Measurements from ENCODE around the gene RBKS.
"Not testable (repeated sequence)": the region's sequence is repeated elsewhere in the genome, so short reads cannot be mapped to it uniquely, and the experiment has no call there.

Gene RBKS

DNA sequence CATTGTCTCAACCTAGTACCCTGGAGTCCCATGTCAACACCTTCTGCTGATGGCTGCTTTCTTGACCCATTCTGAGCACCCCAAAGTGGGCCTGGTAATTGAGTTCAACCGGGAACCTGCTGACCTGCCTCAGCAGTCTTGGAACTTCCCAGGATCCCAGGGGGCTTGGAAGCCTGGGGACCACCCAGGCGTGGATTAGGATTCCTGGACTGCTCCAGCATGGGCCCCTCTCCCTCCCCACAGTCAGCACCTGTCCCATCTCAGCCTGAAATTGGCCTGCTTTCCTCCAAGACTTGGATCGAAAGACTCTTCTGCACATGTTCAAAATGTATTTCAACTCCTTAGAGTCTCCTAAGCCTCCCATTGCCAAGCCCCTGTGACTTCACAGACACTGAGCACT lies 134.1 kb downstream of the RBKS start:
- DNase-seq = no peak

DNA sequence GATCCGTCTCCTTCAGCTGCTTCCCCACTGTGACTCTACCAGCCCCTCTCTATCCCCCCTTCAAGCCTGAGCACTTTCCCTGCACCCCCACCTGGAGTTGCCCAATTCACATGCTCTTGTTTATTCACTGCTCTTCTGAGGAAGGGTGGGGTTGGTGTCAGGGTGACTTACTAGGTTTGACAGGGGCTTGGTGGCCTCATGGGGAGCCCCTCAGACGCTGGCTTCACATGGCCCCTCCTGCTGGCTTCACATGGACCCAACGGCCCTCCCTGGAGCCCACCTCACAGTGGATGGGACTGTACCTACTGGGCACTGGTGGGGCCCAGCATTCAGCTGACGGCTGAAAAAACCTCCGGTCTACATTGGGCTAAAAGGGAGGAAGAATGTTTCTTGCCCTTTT lies 135.4 kb downstream of the RBKS start:
- DNase-seq = no peak

DNA sequence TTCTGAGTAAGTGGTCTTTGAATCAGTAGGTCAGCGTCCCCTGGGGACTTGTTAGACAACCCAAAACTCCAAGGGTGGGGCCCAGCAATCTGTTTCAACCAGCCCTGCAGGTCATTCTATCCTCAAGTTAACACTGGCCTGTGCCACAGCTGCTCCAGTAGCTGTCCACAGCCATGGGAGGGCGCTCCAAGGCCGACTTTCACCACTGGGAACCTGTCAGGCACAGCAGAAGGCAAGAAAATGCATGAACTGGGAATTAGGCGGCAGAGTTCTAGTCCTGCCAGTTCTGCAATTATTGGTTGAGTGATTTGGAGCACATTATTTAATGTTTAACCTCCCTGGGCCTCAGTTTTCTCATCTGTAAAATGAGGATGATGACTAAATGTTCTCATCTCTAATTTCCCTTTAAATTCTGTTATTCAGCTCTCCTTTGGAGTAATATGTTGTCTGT lies 136.0 kb downstream of the RBKS start:
- no peak for DNase-seq

DNA sequence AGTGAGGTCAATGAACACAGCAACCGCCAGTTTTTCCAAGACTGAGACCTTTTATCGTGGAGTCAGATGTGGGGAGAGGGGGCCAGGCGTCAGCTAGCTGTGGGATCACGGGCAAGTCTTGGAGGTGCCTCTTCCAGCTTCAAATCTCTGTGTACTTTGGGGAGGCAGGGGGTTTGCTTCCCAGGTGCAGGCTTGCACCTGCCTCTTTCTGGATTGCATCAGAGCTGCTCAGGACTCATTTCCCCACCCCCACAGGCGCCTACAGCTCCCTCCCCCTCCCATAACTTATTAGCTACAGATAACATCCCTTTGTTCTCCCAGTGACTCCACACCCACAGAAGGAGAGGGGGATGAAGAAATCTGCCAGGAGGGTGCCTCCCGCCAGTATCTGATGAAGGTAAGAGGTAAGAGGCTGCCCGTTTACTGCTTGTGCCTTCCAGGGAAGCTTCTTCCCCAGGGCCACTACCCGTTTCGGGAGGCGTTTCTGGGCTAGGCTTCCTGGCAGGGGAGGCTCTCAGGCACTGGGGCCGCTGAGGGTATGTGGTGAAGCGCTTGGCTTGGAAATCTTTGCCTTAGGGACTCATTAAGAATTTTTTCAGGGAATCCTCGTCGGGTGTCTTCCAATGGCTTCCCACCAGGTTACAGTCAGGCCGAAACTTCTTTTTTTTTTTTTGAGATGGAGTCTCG lies 137.5 kb downstream of the RBKS start:
- DNase-seq = no peak

DNA sequence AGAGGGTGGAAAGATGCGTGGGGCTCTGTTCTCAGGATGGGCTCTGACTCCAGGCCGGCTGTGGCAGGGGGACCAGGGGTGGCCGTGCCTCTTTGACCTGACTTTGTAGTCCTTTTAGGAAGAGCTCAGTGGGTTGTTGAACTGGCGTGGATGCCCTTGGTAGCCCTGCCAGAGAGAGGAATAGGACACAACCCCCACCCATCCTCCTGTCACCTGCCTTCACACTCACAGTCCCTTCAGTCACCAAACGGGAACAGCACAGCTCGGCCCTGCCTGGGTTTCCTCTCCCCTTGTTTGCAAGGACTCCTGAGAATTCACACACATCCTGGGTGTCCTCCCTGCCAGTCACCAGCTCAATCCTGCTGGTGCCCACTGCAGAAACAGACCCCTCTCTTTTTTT lies 138.8 kb downstream of the RBKS start:
- DNase-seq = no peak

DNA sequence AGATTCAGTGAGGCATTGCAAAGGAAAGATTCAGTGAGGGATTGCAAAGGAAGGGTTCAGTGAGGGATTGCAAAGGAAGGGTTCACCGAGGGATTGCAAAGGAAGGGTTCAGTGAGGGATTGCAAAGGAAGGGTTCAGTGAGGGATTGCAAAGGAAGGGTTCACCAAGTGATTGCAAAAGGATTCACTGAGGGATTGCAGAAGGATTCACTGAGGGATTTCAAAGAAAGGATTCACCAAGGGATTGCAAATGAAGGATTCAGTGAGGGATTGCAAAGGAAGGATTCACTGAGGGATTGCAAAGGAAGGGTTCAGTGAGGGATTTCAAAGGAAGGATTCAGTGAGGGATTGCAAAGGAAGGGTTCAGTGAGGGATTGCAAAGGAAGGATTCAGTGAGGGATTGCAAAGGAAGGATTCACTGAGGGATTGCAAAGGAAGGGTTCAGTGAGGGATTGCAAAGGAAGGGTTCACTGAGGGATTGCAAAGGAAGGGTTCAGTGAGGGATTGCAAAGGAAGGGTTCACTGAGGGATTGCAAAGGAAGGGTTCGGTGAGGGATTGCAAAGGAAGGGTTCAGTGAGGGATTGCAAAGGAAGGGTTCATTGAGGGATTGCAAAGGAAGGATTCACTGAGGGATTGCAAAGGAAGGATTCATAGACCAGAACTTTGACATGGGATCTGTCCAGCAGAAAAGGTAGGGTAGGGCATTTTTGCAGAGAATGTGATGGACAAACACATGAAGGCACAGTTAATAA lies 141.2 kb downstream of the RBKS start:
- DNase-seq = not testable (repeated sequence)

DNA sequence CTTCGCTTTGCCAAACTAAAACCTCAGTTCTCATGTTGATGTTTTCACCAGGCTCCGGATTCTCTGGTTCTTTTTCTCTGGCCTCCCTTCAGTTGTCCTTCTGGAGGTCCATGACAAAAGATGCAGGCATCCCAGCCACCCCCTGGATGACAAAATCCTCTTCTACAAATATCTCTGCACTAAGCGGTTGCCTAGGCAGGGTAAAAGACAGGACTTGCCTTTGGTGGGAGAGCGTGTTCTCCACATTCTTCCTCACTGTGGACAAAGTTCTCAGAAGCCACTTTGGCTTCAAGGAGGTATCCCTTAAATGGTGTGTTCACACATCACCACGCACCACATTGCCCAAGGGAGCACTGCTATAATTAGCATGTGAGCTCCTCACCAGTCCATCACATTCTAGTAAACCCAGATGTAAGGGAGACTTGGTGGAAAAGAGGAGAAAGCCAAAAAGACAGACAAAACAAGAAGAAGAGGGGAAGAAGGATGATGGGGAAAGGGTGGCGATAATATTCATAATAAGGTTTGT lies 142.3 kb downstream of the RBKS start:
- DNase-seq = no peak

DNA sequence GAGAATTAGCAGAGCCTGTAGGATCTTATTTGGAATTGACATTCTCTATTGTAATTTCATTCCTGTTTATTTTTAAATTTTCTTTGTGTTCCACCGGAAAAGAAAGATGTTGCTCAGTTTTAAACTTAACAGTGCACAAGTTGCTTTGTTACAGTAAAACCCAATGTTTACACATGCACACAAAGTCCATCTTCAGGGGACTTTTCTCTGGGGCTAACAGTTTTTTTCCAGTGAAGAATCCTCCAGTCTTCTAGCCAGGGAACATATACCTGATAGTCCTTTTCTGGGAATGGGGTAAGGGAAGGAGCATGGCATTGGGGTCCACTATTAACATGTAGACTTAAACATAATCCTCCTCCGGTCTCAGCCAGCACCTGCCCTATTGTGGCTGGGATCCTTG lies 143.9 kb downstream of the RBKS start:
- DNase-seq = no peak

DNA sequence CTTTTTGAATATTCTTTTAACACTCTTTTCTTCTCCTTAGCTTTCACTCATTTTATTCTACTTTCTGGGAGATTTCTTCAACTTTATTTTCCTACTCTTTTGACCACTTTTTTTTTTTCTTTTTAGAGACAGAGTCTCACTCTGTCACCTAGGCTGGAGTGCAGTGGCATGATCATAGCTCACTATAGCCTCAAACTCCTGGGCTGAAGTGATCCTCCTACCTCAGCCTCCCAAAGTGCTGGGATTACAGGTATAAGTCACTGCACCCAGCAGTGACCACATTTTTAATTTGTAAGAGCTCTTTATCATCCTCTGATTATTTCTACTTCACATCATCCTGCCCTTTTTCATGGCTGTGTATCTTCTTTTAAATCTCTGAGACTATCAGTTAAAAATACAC lies 144.7 kb downstream of the RBKS start:
- DNase-seq = not testable (repeated sequence)

DNA sequence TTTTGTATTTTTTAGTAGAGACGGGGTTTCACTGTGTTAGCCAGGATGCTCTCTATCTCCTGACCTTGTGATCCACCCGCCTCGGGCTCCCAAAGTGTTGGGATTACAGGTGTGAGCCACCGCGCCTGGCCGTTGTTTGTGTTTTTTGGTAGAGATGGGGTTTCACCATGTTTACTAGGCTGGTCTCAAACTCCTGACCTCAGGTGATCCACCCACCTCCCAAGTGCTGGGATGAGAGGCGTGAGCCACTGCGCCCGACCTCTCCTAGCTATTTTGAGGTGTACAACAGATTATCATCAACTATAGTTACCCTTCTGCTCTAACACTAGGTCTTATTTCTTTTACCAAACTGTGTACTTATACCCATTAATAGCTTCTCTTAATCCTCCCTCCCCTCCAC lies 147.6 kb downstream of the RBKS start:
- no peak for DNase-seq

DNA sequence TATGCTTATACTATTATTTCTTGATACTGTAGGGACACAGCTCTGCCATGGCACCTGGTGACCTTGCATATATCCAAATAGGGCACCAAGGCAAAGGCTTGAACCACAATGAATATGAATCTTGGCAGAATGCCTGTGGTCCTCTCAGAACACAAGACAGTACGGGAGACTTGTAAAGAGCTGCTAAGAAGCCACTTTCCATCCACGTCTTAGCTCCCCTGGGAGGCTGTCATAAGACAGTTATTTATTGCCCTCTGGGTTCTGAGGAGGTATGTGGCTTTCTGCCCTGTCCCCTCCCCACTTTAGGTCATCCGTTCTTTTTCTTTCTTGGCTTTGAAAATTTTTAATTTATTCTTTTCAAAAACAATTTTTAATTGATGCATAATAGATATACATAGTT lies 148.5 kb downstream of the RBKS start:
- DNase-seq = no peak

DNA sequence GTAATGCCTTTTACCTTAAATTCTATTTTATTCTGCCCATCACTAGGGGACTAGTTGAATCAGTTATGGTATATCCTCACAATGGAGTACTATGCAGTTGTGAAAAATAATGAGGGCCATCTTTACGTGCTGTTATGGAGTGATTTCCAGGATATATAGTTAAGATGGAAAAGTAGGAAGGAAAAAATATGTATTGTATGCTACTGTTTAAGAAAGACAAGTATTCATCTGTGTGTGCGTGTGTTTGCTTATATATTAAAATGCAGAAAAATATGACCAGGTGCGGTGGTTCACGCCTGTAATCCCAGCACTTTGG lies 151.2 kb downstream of the RBKS start:
- no peak for DNase-seq

DNA sequence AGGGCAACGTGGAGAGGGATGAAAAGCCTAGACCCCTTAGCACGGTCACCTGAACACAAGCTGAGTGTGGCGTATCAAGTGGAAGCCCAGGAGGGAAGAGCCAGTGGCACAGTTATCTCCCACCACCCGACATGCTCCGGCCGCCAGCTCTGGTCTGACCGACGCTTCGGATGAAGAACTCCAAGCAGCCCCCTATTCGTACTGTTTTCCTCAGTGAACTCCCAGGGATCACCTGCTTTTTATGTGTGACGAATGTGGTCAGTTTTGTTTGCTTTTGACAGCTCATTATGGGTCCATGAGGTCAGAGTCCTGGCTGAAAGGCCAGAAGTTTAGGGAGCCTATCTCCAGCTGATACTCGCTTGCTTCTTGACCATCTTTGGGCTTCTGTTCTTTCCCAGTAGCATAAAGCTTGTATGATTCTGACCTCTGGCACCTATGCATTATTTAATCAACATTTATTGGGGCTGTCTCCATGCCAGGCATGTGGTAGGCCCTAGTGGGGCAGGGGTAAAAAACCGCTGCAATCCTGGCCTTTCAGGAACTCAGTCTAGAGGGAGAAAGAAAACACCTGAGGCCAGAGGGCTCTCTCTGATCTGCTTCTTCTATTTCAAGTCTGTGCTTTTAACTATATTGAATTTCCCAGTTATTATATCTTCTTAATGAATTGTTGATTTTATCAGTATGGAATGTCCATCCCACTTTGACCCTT lies 151.7 kb downstream of the RBKS start:
- no peak for DNase-seq

DNA sequence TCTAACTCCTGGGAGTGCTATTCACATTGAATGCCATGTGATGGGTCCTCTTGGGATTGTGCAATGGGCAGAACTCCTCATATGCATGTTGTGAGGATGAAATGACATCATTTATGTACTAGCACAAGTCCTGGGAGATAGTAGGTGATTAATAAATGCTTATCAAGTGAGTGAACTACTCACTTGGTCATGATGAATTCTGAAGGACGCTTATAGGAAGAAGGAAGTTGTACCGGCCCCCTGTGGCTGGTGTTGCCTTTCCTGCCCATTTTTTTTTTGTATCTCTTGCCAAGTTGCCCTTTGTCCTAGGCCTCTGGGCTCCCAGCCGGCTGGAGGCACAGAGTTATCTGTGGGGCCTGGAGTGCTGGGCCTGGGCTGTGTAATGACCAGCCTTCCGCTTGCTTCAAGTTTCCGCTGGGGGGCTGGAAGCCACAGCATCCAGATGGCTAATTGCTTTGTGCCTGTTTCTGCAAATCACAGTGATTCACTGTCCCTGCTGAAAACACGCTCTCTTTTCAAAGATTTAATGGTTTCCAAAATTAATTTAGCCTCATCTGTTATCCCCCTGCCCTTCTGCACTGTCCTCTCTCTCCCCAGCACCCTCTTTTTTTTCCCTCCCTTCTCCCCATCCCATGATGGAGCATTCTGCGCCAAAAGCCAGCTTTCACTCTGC lies 152.4 kb downstream of the RBKS start:
- DNase-seq = no peak

DNA sequence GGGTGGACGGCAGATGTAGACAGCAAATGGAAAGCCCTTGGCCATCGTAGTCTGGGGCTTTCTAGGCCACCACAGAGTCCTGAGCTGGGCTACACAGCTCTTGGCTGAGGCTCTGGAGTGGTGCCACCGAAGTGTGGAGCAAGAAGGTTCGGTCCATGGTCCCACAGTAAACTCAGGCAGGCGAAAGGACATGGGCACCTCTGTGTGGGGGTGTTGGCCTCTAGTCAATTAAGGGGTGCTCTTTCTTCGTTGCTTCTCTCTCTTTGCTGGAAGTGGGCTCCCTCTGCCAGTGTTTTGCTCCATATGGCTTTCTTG lies 153.3 kb downstream of the RBKS start:
- no peak for DNase-seq

DNA sequence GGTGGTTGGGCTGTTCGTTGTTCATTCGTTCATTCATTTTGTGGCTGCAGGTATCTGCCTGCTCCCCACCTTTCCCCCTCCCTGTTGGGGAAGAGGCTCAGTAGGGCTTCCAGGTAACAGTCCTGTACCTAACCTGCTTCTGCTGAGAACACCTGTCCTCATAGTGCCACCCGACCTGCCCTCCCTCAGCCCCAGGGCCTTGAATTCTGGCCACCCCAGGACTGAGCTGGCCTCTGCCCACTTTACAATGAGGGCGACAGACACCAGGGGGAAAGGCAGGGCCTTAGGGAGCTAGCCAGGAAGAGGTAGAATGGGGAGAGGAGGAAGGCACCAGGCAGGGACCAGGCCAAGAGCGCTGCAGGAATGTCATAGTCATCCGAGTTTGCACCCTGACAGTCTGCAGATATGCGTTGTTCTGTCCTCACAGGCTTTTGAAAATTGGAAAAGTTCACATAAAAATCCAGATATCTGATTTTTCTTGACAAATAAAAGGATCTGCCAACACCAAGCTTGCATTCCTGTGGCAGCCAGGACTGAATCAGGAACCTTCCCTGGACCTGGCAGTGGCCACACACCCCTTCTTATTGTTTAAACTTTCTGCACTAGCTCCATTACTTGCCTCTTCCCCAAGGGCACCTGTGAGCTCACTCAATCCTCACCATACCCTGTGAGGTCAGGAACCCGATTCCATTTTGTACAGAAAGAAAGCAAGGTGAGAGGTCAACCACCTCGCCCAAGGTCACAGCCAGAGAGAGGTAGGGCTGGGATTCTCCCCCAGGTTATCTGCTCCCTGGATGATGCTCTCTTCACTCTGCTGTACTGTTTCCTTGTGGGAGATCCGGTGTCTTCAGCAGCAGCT lies 153.9 kb downstream of the RBKS start:
- no peak for DNase-seq

DNA sequence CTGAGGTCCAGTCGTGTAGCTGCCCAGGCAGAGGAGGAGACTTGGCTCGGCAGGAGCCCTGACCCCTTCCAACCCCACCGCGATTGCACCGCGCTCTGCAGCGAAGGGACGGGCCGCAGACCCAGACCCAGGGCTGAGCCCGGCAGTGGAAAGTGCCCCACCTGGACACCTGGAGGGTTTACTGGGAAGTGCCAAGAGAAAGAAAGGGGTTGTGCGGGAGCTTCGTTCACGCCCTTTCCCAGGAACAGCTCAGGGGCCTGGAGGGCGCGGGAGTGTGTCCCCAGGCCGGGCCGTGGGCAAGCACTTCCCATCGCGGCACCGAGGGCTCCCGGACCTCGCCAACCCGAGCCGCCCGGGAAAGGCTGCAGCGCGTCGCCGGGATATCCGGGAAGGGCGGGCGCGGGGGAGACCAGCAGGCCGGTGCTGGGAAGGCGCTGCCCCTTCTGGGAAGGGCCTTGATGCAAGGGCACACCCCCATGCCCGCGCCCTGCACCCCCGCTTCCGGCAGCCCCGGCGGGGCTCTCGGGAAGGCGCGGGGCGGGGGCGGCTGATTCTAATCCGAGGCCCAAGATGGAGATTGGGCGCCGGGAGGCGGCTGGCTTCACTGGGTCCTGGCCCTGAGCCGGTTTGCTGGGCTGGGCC lies 154.8 kb downstream of the RBKS start:
- DNase-seq = no peak

DNA sequence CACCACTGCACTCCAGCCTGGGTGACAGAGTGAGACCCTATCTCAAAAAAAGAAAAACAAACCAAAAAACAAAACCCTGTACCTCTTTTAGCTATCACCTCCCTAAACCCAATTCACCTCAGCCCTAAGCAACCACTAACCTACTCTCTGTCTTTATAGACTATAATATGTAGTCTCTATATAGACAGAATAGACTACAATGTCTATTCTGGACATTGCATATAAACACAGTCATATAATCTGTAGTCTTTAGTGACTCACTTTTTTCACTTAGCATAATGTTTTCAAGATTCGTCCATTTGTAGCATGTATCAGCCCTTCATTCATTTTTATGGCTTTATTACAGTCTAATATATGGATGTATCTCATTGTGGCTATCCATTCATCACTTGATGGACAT lies 155.9 kb downstream of the RBKS start:
- DNase-seq = no peak
